Trophoblast cell (in vitro differentiated cells and primary cell): Measurements from ENCODE around the gene TAS1R3.

ENCODE experiments used
- DNase-seq, 2 donors: peaks; one replicate each; pipeline ENCODE4 v3.0.0-alpha.2; 2016
- H2AFZ ChIP-seq: 2 replicates; pipeline ENCODE4 v1.6.1; 2013; ENCODE audit warnings: low read length, moderate library complexity, mild to moderate bottlenecking; ENCODE audit not compliant: insufficient read depth, poor library complexity
- H2AK5ac ChIP-seq: 2 replicates; pipeline ENCODE4 v1.6.1; 2013; ENCODE audit warnings: mild to moderate bottlenecking, low read length
- H2BK120ac ChIP-seq: 2 replicates; pipeline ENCODE4 v1.6.1; 2013; ENCODE audit warnings: low read length, mild to moderate bottlenecking, moderate library complexity; ENCODE audit not compliant: insufficient read depth, poor library complexity
- H2BK12ac ChIP-seq: 2 replicates; pipeline ENCODE4 v1.6.1; 2013; ENCODE audit warnings: mild to moderate bottlenecking, low read length, moderate library complexity
- H2BK5ac ChIP-seq: 2 replicates; pipeline ENCODE4 v1.6.1; 2013; ENCODE audit warnings: low read length, low read depth, moderate library complexity, mild to moderate bottlenecking; ENCODE audit not compliant: poor library complexity
- H3K14ac ChIP-seq: 2 replicates; pipeline ENCODE4 v1.6.1; 2013; ENCODE audit warnings: mild to moderate bottlenecking, low read length
- H3K18ac ChIP-seq: 2 replicates; pipeline ENCODE4 v1.6.1; 2013; ENCODE audit warnings: mild to moderate bottlenecking, low read length
- H3K23ac ChIP-seq: 2 replicates; pipeline ENCODE4 v1.6.1; 2013; ENCODE audit warnings: low read length
- H3K27ac ChIP-seq: 2 replicates; pipeline ENCODE4 v1.5.1; 2013; ENCODE audit warnings: low read depth, mild to moderate bottlenecking, inconsistent platforms, low read length, moderate library complexity
- H3K27me3 ChIP-seq: 2 replicates; pipeline ENCODE4 v1.6.1; 2013; ENCODE audit warnings: inconsistent platforms, mild to moderate bottlenecking, low read length, moderate library complexity; ENCODE audit not compliant: insufficient read depth
- H3K36me3 ChIP-seq, 2 experiments: 1 replicate in 1 of 2; 2 replicates in 1 of 2; pipeline ENCODE4 v1.6.1; 2013; ENCODE audit warnings: low read length in 2 of 2, mild to moderate bottlenecking in 2 of 2, moderate library complexity in 1 of 2; ENCODE audit not compliant: insufficient read depth in 2 of 2, control insufficient read depth in 1 of 2
- H3K4ac ChIP-seq: 2 replicates; pipeline ENCODE4 v1.6.1; 2013; ENCODE audit warnings: low read depth, mild to moderate bottlenecking, low read length, moderate library complexity
- H3K4me1 ChIP-seq, 2 experiments: 1 replicate in 1 of 2; 2 replicates in 1 of 2; pipeline ENCODE4 v1.6.1; 2013; ENCODE audit warnings: low read length in 2 of 2, mild to moderate bottlenecking in 2 of 2, moderate library complexity in 1 of 2; ENCODE audit not compliant: insufficient read depth in 2 of 2, control insufficient read depth in 1 of 2
- H3K4me2 ChIP-seq: 2 replicates; pipeline ENCODE4 v1.6.1; 2013; ENCODE audit warnings: inconsistent platforms, mild to moderate bottlenecking, low read length, moderate library complexity
- H3K4me3 ChIP-seq: 2 replicates; pipeline ENCODE4 v1.5.1; 2013; ENCODE audit warnings: mild to moderate bottlenecking, low read depth, low read length, inconsistent platforms
- H3K79me1 ChIP-seq: one replicate; pipeline ENCODE4 v1.6.1; 2013; ENCODE audit warnings: low read length
- H3K79me2 ChIP-seq: 2 replicates; pipeline ENCODE4 v1.6.1; 2013; ENCODE audit warnings: low read length, mild to moderate bottlenecking; ENCODE audit not compliant: control insufficient read depth, insufficient read depth, poor library complexity
- H3K9ac ChIP-seq: 2 replicates; pipeline ENCODE4 v1.6.1; 2013; ENCODE audit warnings: mild to moderate bottlenecking, low read length
- H3K9me3 ChIP-seq: 2 replicates; pipeline ENCODE4 v1.6.1; 2013; ENCODE audit warnings: low read depth, mild to moderate bottlenecking, control low read depth, inconsistent platforms, low read length; ENCODE audit not compliant: insufficient read depth
- H4K12ac ChIP-seq: 2 replicates; pipeline ENCODE4 v1.6.1; 2013; ENCODE audit warnings: low read depth, mild to moderate bottlenecking, low read length, moderate library complexity
- H4K8ac ChIP-seq: 2 replicates; pipeline ENCODE4 v1.6.1; 2013; ENCODE audit warnings: low read depth, mild to moderate bottlenecking, low read length, moderate library complexity
- H4K91ac ChIP-seq: one replicate; pipeline ENCODE4 v1.6.1; 2013; ENCODE audit warnings: low read depth, mild to moderate bottlenecking, low read length, moderate library complexity
- WGBS: extraction: QIAGEN DNeasy Blood & Tissue Kit; methylation state at CpG from one replicate; pipeline ENCODE4 v1.1.7; 2013; ENCODE audit warnings: missing lambda C conversion rate; ENCODE audit not compliant: insufficient read length, insufficient coverage; ENCODE audit errors: extremely low coverage; 5-methylcytosine and 5-hydroxymethylcytosine counted together

The TAS1R3 gene

GRCh38 chr1:1303736-1304135, 27.3 kb upstream of the TAS1R3 start:
- Histone ChIP-seq H3K79me2 (peaks cover 17% of the 10 kb centered on the region), H2AFZ (no peak overlapping the region), H3K4me3 (no peak overlapping the region), H3K4me1 (peaks cover 35 to 39% of the 10 kb centered on the region in 2 experiments), H3K23ac (no peak overlapping the region), H4K12ac (no peak overlapping the region), H2BK12ac (no peak overlapping the region), H3K9ac (no peak overlapping the region), H3K4me2 (no peak overlapping the region), H3K27me3 (no peaks in the 10 kb centered on the region), H3K27ac (no peak overlapping the region), H3K14ac (no peak overlapping the region), H3K9me3 (peaks cover 2% of the 10 kb centered on the region), H3K4ac (no peak overlapping the region), H3K18ac (peak overlapping the region; percentile 39), H4K91ac (peak overlapping the region; percentile 74), H3K79me1 (peaks cover 22% of the 10 kb centered on the region), H2BK120ac (no peak overlapping the region), H2BK5ac (no peak overlapping the region), H3K36me3 (peaks cover 0 to 3% of the 10 kb centered on the region in 2 experiments), H4K8ac (no peak overlapping the region), H2AK5ac (peak overlapping the region; percentile 45)
- WGBS: no CpG with 5 or more reads among the region's 13 CpGs
- no peak for DNase-seq

GRCh38 chr1:1304331-1305299, 26.5 kb upstream of the TAS1R3 start:
- peak overlapping the region; percentile 63 for H3K4ac ChIP-seq
- H2AK5ac ChIP-seq: peak overlapping the region; percentile 77

GRCh38 chr1:1305300-1306069, 25.6 kb upstream of the TAS1R3 start:
- WGBS: no CpG with 5 or more reads among the region's 25 CpGs
- peak overlapping the region; percentile 60 for H3K14ac ChIP-seq
- peak overlapping the region; percentile 9 for H3K4ac ChIP-seq
- peaks cover 47 to 52% of the 10 kb centered on the region in 2 experiments for H3K4me1 ChIP-seq
- H3K79me1 ChIP-seq: peaks cover 28% of the 10 kb centered on the region
- H3K9ac ChIP-seq: no peak overlapping the region
- H2BK12ac ChIP-seq: peak overlapping the region; percentile 12
- H3K23ac ChIP-seq: no peak overlapping the region
- H4K91ac ChIP-seq: peak overlapping the region; percentile 84
- H3K79me2 ChIP-seq: peaks cover 26% of the 10 kb centered on the region
- peak overlapping the region; percentile 62 for H2BK120ac ChIP-seq
- peak overlapping the region; percentile 73 for H2BK5ac ChIP-seq
- H3K18ac ChIP-seq: peak overlapping the region; percentile 24
- peak overlapping the region; percentile 77 for H2AK5ac ChIP-seq
- H3K27me3 ChIP-seq: no peaks in the 10 kb centered on the region
- peak overlapping the region; percentile 89 for H3K27ac ChIP-seq
- H3K9me3 ChIP-seq: no peaks in the 10 kb centered on the region
- H2AFZ ChIP-seq: peak overlapping the region; percentile 50
- DNase-seq: no peak
- no peak overlapping the region for H3K4me3 ChIP-seq
- H3K4me2 ChIP-seq: peak overlapping the region; percentile 88
- H4K8ac ChIP-seq: peak overlapping the region; percentile 77
- peak overlapping the region; percentile 51 for H4K12ac ChIP-seq
- H3K36me3 ChIP-seq: peaks cover 10 to 14% of the 10 kb centered on the region in 2 experiments

More at GRCh38 chr1:1304331-1305299, 26.5 kb upstream of the TAS1R3 start:
- Histone ChIP-seq H4K91ac (peak overlapping the region; percentile 84), H3K36me3 (peaks cover 1 to 6% of the 10 kb centered on the region in 2 experiments), H2BK120ac (peak overlapping the region; percentile 62), H4K12ac (peak overlapping the region; percentile 51), H2AFZ (peak overlapping the region; percentile 50), H3K4me1 (peaks cover 40 to 44% of the 10 kb centered on the region in 2 experiments), H3K79me2 (peaks cover 25% of the 10 kb centered on the region), H3K79me1 (peaks cover 28% of the 10 kb centered on the region), H3K4me2 (peak overlapping the region; percentile 50), H3K18ac (peak overlapping the region; percentile 66), H3K9ac (no peak overlapping the region), H3K27me3 (no peaks in the 10 kb centered on the region), H3K14ac (peak overlapping the region; percentile 60), H3K4me3 (no peak overlapping the region), H2BK5ac (peak overlapping the region; percentile 73), H2BK12ac (peak overlapping the region; percentile 44), H3K23ac (no peak overlapping the region), H3K9me3 (peaks cover under 1% of the 10 kb centered on the region), H3K27ac (peak overlapping the region; percentile 89), H4K8ac (peak overlapping the region; percentile 77)
- DNase-seq: peak; percentile 55 to 64
- WGBS: no CpG with 5 or more reads among the region's 29 CpGs

- WGBS: no CpG with 5 or more reads among the region's 11 CpGs
- Histone ChIP-seq H2AK5ac (peak overlapping the region; percentile 10), H3K23ac (no peak overlapping the region), H3K4me2 (peak overlapping the region; percentile 88), H3K4me1 (peaks cover 47 to 52% of the 10 kb centered on the region in 2 experiments), H3K27ac (peak overlapping the region; percentile 89), H2BK12ac (no peak overlapping the region), H3K9ac (peak overlapping the region; percentile 29), H3K18ac (peak overlapping the region; percentile 7), H4K8ac (no peak overlapping the region), H2BK5ac (no peak overlapping the region), H3K9me3 (no peaks in the 10 kb centered on the region), H3K36me3 (peaks cover 17 to 21% of the 10 kb centered on the region in 2 experiments), H3K4ac (peak overlapping the region; percentile 14), H3K27me3 (no peaks in the 10 kb centered on the region), H4K91ac (peak overlapping the region; percentile 36), H4K12ac (peak overlapping the region; percentile 1), H2AFZ (no peak overlapping the region), H3K79me2 (peaks cover 26% of the 10 kb centered on the region), H2BK120ac (no peak overlapping the region), H3K4me3 (no peak overlapping the region), H3K79me1 (peaks cover 28% of the 10 kb centered on the region), H3K14ac (peak overlapping the region; percentile 11)
- DNase-seq: no peak
Measured at GRCh38 chr1:1306070-1306660, 24.9 kb upstream of the TAS1R3 start.
